Ovary (tissue), 9 donors: ENCODE data around the gene LRRC34. TPM values are rescaled to one million over a fixed set of nuclear protein-coding genes. Genes with fewer than 3 reads are reported as not detected.

Source experiments
- DNase-seq, 5 donors: peaks; one replicate each; pipeline ENCODE4 v3.0.0-alpha.2; 2019 to 2020
- H3K27ac ChIP-seq, 2 donors: fragments of 200-600 bp; one replicate each; pipeline versions ENCODE4 v1.5.1 to v1.8.0; 2019 to 2022
- H3K27me3 ChIP-seq: fragments of 200-600 bp; one replicate; pipeline ENCODE4 v1.8.0; 2022
- H3K36me3 ChIP-seq: fragments of 200-600 bp; sonication (generic); one replicate; pipeline ENCODE4 v1.5.1; 2019
- H3K4me1 ChIP-seq: one replicate; pipeline ENCODE4 v1.8.1; 2013; ENCODE audit warnings: mild to moderate bottlenecking, moderate library complexity; ENCODE audit not compliant: insufficient read depth
- H3K4me3 ChIP-seq: fragments of 200-600 bp; sonication (generic); one replicate; pipeline ENCODE4 v1.5.1; 2017
- H3K9me3 ChIP-seq, 2 donors: fragments of 200-600 bp in 1 of 2; sonication (generic) in 1 of 2; one replicate each; pipeline versions ENCODE4 v1.5.1 to v1.8.1; 2013 to 2019; ENCODE audit warnings: mild to moderate bottlenecking in 1 of 2, moderate library complexity in 1 of 2
- EP300 ChIP-seq: sonication (generic); formaldehyde crosslinking; IDR thresholded peaks from one replicate; pipeline ENCODE4 v1.6.1; 2017; ENCODE audit warnings: antibody characterized with exemption
- POLR2A ChIP-seq: fragments of 450-650 bp; IDR thresholded peaks from one replicate; pipeline ENCODE4 v1.6.1; 2017; ENCODE audit warnings: antibody characterized with exemption, mild to moderate bottlenecking, moderate library complexity
- WGBS, 3 donors: extraction: QIAGEN DNeasy Blood & Tissue Kit in 1 of 3; methylation state at CpG; one replicate each; pipeline versions ENCODE4 v1.1.5 to v1.1.7; 2013 to 2017; 5-methylcytosine and 5-hydroxymethylcytosine counted together
- intact Hi-C, 4 donors: fragments of 100-400 bp; cut with DNase I; formaldehyde crosslinking; loops; one replicate each; pipeline versions ENCODE4 v1.11.0 to v1.15.1; 2022 to 2023
- polyA plus RNA-seq, 2 donors: library from polyadenylated mRNA; stranded (reverse); fragments of 200-250 nt in 1 of 2; fragments of 350-450 nt in 1 of 2; fragmentation: Illumina TruSeq in 1 of 2; extraction: RNeasy Lipid Tissue Mini Kit (QIAGEN cat#74804) in 1 of 2; gene quantifications; one replicate each; pipeline ENCODE4 v1.2.3, GENCODE V29; 2013 to 2014
- total RNA-seq, 7 donors: library from RNA; depleted of rRNA in 2 of 7; stranded (reverse); fragments of >200 nt in 2 of 7; fragmentation: NEBNext Ultra II Directional in 3 of 7; extraction: Animal tissue kit (Norgen Biotek cat#: 25700) in 3 of 7; gene quantifications; one replicate each; pipeline versions ENCODE4 v1.1.0 to v1.2.4, GENCODE V29; 2016 to 2023
- TF ChIP-seq, protein P1 (sequence below), 3 donors: fragments of 450-650 bp in 2 of 3; fragments of 200-600 bp in 1 of 3; IDR thresholded peaks; one replicate each; pipeline versions ENCODE4 v1.5.1 to v1.8.0; 2016 to 2022; ENCODE audit warnings: antibody characterized with exemption in 3 of 3, mild to moderate bottlenecking in 1 of 3
- donor health status: DM: no; HTN: no; CAD: no; lungs with moderate emphysema.
- donor health status: DM: no; HTN: no; CAD: no.
- donor health status: Bipolar disorder and iron deficiency.
- donor health status: DM: yes; HTN: yes; CAD: no.
- donor health status: DM: no; HTN: no; CAD: no.
- donor health status: DM: yes; HTN: yes; CAD: no.

The LRRC34 gene
- total and polyA plus RNA-seq, 9 donors: 1.7 to 8.1 (median 4.3) TPM

DNA sequence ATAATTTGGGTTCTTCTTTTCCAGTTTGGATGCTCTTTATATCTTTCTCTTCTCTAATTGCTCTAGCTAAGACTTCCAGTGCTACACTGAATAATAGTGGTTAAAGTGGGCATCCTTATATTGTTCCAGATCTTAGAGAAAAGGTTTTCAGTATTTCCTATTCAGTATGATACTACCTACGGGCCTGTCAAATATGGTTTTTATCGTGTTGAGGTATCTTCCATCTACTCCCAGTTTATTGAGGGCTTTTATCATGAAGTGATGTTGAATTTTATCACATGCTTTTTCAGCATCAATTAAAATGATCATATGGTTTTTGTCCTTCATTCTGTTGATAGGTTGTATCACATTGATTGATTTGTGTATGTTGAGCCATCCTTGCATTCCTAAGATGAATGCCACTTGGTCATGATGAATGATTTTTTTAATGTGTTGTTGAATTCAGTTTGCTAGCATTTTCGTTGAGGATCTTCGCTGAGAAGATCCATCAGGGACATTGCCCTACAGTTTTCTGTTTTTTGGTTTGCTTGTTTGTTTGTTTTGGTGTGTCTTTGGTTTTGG, 3.0 kb upstream of the LRRC34 start:
- 90 to 94% (median 93%) methylated on average over 4 of the region's 4 CpGs for WGBS, 3 donors
- H3K4me1 ChIP-seq: no peaks in the 10 kb centered on the region
- H3K9me3 ChIP-seq: no peaks in the 10 kb centered on the region
- TF ChIP-seq, protein P1, sequence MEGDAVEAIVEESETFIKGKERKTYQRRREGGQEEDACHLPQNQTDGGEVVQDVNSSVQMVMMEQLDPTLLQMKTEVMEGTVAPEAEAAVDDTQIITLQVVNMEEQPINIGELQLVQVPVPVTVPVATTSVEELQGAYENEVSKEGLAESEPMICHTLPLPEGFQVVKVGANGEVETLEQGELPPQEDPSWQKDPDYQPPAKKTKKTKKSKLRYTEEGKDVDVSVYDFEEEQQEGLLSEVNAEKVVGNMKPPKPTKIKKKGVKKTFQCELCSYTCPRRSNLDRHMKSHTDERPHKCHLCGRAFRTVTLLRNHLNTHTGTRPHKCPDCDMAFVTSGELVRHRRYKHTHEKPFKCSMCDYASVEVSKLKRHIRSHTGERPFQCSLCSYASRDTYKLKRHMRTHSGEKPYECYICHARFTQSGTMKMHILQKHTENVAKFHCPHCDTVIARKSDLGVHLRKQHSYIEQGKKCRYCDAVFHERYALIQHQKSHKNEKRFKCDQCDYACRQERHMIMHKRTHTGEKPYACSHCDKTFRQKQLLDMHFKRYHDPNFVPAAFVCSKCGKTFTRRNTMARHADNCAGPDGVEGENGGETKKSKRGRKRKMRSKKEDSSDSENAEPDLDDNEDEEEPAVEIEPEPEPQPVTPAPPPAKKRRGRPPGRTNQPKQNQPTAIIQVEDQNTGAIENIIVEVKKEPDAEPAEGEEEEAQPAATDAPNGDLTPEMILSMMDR (IDR thresholded peaks at IDR 0.05): no peak
- TF ChIP-seq POLR2A (no peak), EP300 (no peak)
- intact Hi-C loops: no loop called here
- H3K27me3 ChIP-seq: no peaks in the 10 kb centered on the region
- no peaks in the 10 kb centered on the region for H3K36me3 ChIP-seq
- DNase-seq: no peak
- no peak overlapping the region for H3K27ac ChIP-seq
- H3K4me3 ChIP-seq: no peak overlapping the region

DNA sequence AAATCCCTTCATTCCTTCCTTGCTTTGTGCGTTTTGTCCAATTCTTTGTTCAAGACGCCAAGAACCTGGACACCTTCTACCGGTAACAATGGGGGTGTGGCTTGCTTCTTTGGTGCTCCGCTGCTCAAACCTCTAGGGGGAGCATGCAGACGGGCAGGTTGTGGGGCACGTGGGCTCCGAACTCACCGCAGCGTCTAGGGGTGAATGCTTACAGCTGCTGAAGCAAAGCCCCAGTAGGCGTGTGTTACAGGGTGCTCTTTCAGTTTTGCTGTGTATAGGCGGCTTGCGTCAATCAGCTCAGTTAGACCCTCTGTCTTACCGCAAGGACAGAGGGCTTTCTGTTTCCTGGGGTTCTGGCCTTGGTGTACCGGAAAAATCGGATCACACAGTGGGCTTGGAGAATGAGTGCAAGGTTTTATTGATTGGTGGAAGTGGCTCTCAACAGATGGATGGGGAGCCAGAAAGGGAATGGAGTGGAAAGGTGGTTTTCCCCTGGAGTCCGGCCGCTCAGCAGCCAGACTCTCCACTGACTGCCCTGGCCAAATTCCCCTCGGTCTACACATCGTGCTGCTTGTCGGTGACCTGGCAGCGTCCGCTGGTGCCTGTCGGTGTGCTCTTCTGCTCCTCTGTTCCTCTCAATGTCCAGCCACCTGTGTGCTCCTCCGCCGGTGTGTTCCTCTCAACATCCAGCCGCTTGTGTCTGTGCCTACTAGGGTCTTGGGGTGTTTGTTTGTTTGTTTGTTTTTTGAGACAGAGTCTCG, 1.2 kb upstream of the LRRC34 start:
- no peaks in the 10 kb centered on the region for H3K9me3 ChIP-seq
- peak; percentile 26 to 39 (median 30) for DNase-seq
- H3K4me1 ChIP-seq: no peaks in the 10 kb centered on the region
- H3K36me3 ChIP-seq: no peaks in the 10 kb centered on the region
- intact Hi-C loops: no loop called here
- TF ChIP-seq POLR2A (no peak), EP300 (no peak)
- TF ChIP-seq, protein P1 (IDR thresholded peaks at IDR 0.05): no peak
- no peaks in the 10 kb centered on the region for H3K27me3 ChIP-seq
- peak overlapping the region; percentile 73 for H3K4me3 ChIP-seq
- no peak overlapping the region for H3K27ac ChIP-seq
- WGBS, 3 donors: 62 to 68% (median 65%) methylated on average over 27 of the region's 27 CpGs

- H3K27ac ChIP-seq: no peak overlapping the region
- H3K27me3 ChIP-seq: no peaks in the 10 kb centered on the region
- H3K9me3 ChIP-seq: no peaks in the 10 kb centered on the region
- 55 to 71% (median 56%) methylated on average over 8 of the region's 8 CpGs for WGBS, 3 donors
- intact Hi-C loops: no loop called here
- TF ChIP-seq EP300: no peak
- no peak for TF ChIP-seq POLR2A
- TF ChIP-seq, protein P1 (IDR thresholded peaks at IDR 0.05): no peak
- no peaks in the 10 kb centered on the region for H3K36me3 ChIP-seq
- H3K4me3 ChIP-seq: peak overlapping the region; percentile 73
- DNase-seq: no peak
- peaks cover 2% of the 10 kb centered on the region for H3K4me1 ChIP-seq
Observed at GRCh38 chr3:169813278-169813677, 574 bp upstream of the LRRC34 start.

GRCh38 chr3:169811631-169812331, 923 bp downstream of the LRRC34 start:
- 1 to 2% (median 1%) methylated on average over 29 of the region's 29 CpGs for WGBS, 3 donors
- DNase-seq: no peak

More at GRCh38 chr3:169811631-169812331, 923 bp downstream of the LRRC34 start:
- Histone ChIP-seq H3K4me3 (peak overlapping the region; percentile 73), H3K9me3 (no peaks in the 10 kb centered on the region), H3K36me3 (no peaks in the 10 kb centered on the region), H3K27me3 (no peaks in the 10 kb centered on the region), H3K4me1 (peaks cover 2% of the 10 kb centered on the region), H3K27ac (peak overlapping the region; percentile 44 to 88)
- TF ChIP-seq, protein P1 (IDR thresholded peaks at IDR 0.05): no peak
- no peak for TF ChIP-seq EP300
- no peak for TF ChIP-seq POLR2A
- intact Hi-C loops: no loop called here
